Astrocyte (in vitro differentiated cells and primary cell): ENCODE measurements around the gene ZBTB39.

ENCODE experiments used
- CTCF ChIP-seq: IDR thresholded peaks from 2 replicates; pipeline ENCODE4 v1.5.1; 2011; ENCODE audit warnings: low read depth, mild to moderate bottlenecking, inconsistent platforms, low read length, moderate library complexity; ENCODE audit not compliant: insufficient read depth
- EZH2 ChIP-seq: IDR thresholded peaks from 2 replicates; pipeline ENCODE4 v1.6.1; 2012; ENCODE audit warnings: mild to moderate bottlenecking, low read length, inconsistent platforms; ENCODE audit not compliant: insufficient read depth

- TF ChIP-seq CTCF = no peak
- TF ChIP-seq EZH2 = no peak
These were observed 41.6 kb upstream of the ZBTB39 start for GRCh38 chr12:57047981-57048380.
